ENCODE measurements around the gene PLPP3. TPM values are rescaled to one million over a fixed set of nuclear protein-coding genes. Genes with fewer than 3 reads are reported as not detected.

Gene PLPP3
- total and polyA plus RNA-seq, 2 of the 8 experiments (the other 6 are each of a cell fraction or from before 2014, with no cell fraction given): 33.2 to 42.0 TPM

GRCh38 chr1:56542651-56543050 is 36.7 kb downstream of the PLPP3 start (continued):
- no peak for TF ChIP-seq CHD2 (IDR thresholded peaks at IDR 0.05; ENCODE audit: low read length)
- TF ChIP-seq BACH1 (IDR thresholded peaks at IDR 0.05; ENCODE audit: low read length): no peak

Measured in H1 (cell line).